HEK293T (cell line): Measurements from ENCODE around the gene FUBP3.

Experiments used
- CTBP1 ChIP-seq: fragments of 450-650 bp; IDR thresholded peaks from 2 replicates; pipeline ENCODE4 v1.6.1; 2016; ENCODE audit warnings: borderline replicate concordance
- FOXA1 ChIP-seq: fragments of 450-650 bp; IDR thresholded peaks from 2 replicates; pipeline ENCODE4 v1.6.1; 2016; ENCODE audit warnings: mild to moderate bottlenecking
- FOXM1 ChIP-seq: fragments of 450-650 bp; IDR thresholded peaks from 2 replicates; pipeline ENCODE4 v1.6.1; 2017; ENCODE audit warnings: mild to moderate bottlenecking, borderline replicate concordance
- L3MBTL2 ChIP-seq: fragments of 450-650 bp; conservative IDR thresholded peaks from 2 replicates; pipeline ENCODE4 v1.6.1; 2016; ENCODE audit warnings: mild to moderate bottlenecking
- NFRKB ChIP-seq: fragments of 450-650 bp; IDR thresholded peaks from 2 replicates; pipeline ENCODE4 v1.6.1; 2016; ENCODE audit warnings: mild to moderate bottlenecking, moderate library complexity
- SUZ12 ChIP-seq: fragments of 450-650 bp; IDR thresholded peaks from 2 replicates; pipeline ENCODE4 v1.6.1; 2016; ENCODE audit warnings: mild to moderate bottlenecking

- no peak for TF ChIP-seq FOXA1
- no peak for TF ChIP-seq L3MBTL2
- no peak for TF ChIP-seq CTBP1
- no peak for TF ChIP-seq FOXM1
- TF ChIP-seq NFRKB, result no peak
- TF ChIP-seq SUZ12, result no peak
These were observed 89.3 kb downstream of the FUBP3 start for GRCh38 chr9:130668659-130669058.
